NCI-H1930 (cell line): ENCODE data around the gene OR6X1.

Source experiments
- DNase-seq, 2 experiments: peaks; one replicate each; lab custom pipeline; 2025; lab: John Stamatoyannopoulos, UW

Gene OR6X1

GRCh38 chr11:123754101-123754568, at the start of gene OR6X1:
Gene OR6X1, minus strand, starts transcription at chr11:123754518. Its CDS starts 0 bp downstream, at chr11:123754518.
- no peak for DNase-seq

DNA sequence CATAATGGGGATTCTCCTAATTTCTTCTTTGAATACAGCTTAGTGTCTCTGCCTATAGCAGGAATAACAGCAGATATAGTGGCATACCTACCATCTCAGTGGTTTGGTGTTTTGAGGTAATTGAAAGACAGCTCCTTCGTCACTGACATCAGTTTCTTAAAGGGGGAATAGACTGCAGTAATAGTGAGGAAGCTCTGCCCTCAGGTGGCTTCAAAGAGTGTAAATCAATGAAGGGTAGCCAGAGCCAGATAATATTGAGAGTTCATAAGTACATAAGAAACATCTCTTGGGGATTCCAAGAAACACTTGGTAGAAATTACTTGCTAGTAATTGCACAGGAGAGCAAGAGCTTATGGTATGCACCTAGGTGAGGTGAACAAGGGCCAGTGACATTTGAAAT, 47.4 kb upstream of the OR6X1 start:
- no peak for DNase-seq

DNA sequence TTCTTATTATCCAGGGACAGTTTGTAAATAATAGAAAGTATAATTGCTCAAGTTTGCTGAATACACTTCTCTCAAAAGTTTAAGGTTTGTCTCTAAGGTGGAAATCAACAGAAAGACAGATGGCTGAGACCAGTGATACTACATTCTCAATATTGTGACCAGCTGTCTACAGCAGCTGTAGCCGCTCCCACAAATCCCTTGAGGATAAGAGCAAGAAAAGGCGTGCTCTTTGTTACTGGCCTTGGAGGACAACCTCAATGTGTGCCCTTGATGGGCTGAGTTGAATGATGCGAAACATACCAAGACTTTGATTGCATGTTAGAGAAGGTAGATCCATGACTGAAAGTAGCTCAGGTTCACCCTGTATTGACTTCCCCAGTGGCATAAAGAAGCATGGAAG, 45.7 kb upstream of the OR6X1 start:
- no peak for DNase-seq

DNA sequence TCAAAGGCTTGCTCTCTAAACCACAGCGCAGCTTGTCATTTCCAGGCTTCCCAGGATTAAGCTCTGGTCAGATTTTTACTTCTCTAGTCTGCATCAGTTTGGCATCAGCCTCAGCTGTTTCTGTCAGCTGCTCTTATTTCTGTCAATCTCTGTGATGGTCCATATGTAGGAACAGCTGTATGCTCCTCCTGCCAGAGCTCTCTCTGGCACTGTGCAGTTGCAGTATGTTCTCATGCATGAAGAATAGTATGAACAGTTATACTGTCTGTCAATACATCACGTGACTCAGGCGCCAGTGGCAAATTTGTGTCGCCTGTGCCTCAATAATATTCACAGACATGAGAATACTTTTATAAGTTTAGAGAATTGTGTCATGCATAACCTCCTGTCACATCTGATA, 45.1 kb upstream of the OR6X1 start:
- DNase-seq, result no peak

DNA sequence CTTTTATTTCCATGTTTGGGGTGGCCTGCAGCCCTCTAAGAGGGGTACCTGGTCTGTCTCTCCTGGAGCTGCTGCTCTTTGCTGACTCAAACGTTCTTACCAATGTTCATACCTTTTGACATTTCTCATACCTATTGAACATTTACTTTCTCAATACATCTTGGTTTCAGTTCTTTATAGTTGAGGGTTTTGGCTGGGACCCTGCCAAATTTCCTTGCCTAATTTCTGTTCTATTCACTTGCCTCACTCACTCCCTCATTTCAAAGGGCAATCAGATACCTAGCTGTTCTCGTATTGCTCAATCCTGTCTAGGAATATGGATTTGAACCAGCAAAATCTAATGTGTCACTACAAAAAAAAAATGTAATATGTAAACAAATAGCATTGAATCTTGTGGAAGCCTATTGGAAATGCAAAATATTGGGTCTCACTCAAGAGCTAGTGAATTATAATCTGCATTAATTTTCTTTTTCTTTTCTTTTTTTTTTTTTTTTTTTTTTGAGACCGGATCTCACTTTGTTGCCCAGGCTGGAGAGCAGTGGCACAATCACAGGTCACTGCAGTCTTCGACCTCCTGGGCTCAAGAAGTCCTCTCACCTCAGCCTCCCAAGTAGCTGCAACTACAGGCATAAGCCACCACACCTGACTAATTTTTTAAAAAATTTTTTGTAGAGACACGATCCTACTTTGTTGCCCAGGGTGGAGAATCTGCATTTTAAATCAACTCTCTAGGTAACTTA, 44.4 kb upstream of the OR6X1 start:
- DNase-seq, result no peak

- DNase-seq, result no peak
These were observed 43.8 kb upstream of the OR6X1 start for GRCh38 chr11:123798079-123798478.

DNA sequence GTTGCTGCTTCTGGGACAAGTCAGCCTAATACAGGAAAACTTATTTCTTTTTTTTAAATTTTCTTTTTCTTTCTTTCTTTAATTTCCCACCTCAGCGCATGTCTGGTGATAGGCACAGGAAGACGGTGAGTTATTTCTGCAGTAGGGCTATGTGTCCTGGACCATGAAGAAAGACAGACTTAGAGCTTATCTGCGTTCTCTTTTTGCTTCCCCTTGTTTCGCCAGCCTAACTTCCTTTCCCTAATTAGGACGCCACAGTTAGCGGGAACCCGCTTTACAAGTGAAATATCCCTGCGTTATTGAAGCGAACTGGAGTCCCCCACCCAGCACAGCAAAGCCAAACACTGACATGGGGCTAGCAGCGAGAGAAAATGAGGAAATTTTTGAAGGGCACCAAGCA, 43.2 kb upstream of the OR6X1 start:
- DNase-seq, result no peak

GRCh38 chr11:123797114-123797513, 42.8 kb upstream of the OR6X1 start:
- DNase-seq, result no peak

DNA sequence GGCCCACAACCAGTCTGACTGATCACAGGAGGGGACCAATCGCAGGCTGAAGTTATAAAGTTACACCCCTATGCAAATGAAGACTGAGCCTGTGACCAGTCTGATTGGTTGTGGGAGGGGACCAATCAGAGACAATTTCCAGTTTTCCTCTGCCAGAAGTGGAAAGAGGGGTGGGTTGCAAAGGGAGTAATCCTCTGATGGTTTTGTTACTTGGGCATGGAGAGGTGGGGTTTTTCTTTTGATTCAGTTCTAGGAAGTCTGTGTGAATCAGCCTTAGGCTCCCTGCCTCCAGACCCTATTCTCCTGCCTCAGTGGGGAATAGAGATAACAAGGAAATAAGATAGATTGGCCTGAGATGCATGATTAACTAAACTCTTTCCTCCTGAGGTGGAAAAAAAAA, 41.9 kb upstream of the OR6X1 start:
- DNase-seq, result no peak

DNA sequence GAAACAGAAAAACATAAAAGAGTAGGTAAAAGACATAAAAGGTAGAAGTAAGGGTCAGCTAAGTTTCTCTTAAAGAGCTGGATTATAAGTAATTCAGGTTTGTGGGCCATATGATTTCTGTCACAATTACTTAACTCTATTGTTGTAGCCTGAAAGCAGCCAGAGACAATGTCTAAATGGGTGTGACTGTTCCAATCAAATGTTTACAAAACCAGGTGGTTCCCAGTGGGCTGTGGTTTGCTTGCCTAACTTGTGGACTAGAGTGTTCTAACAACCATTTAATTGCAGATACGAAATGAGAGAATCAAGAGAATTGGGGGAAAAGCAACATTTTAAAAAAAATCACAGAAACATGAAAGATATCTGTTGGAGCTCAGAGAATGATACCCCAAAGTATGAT, 29.2 kb upstream of the OR6X1 start:
- no peak for DNase-seq

DNA sequence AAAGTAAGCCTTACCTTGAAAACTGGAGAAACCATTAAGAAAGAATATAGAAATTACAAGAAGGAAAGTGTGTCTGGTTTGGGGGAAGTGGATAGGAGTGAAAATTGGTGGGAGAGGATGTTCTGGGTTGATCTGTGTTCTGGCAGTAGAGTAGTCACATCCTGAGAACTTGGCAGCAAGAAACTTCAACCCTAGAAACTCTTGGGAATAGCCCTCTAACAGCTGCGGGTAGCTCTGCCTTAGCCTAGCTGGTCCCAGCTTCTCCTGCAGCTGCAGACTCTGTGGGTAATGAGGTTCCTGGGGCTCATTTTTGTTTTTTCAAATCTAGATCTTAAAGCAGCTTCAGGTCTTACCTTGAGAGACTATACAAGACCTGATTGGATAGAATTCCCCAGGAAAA, 24.2 kb upstream of the OR6X1 start:
- no peak for DNase-seq

DNA sequence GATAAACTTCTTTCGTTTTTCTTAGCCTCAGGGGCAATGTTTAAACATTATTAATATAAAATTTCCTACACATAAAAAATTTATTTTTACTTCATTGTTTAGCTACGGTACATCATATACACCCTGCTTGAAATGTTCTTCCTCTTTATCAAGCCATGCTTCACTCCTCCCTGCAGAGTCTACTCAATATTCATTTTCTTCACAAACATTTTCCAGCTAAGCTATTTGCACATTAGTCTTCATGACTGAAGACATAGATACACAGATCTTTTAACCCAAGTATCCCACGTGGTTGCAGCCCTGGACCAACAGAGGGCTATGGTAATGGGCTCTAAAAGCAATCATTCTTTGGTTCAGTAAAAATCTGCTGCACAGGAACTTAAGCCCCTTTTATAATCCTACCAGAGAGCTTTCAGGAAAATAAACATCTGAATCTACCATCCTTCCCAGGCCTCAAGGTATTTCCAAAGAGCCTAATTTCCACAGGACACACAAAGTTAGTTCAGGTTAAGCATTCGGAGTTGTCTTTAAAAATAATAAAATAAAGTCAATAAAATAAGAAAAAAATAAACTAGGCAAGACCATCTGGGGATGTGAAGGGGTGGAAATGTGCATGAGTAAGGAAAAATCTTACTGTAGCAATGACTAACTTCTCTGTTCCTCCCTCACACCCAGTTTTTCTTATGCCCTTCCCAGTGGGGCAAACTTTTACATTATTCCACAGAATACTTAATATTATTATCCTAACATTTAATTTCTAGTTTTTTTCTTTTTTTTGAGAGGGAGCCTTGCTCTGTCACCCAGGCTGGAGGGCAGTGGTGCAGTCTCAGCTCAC, 21.6 kb upstream of the OR6X1 start:
- no peak for DNase-seq

DNA sequence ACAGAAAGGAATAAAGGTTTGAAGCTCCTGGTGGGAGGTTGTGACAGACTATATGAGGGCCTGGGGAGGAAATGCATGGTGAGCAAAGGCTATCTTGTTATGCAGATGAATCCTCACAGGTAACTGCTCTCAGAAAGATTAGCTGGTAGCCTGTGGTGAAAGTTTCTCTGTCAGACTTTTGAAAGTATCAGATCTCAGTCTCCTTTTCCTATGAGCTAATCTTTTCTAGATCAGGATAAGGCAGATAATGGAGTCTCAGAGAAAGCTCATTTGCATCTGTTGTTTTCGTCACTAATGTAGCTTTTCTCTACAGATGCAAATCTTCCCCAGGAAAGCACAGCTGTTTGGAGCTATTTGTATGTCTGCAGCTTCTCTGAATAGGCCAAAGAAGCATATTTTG, 21.0 kb upstream of the OR6X1 start:
- DNase-seq, result no peak

GRCh38 chr11:123773959-123774358, 19.6 kb upstream of the OR6X1 start:
- DNase-seq, result no peak

DNA sequence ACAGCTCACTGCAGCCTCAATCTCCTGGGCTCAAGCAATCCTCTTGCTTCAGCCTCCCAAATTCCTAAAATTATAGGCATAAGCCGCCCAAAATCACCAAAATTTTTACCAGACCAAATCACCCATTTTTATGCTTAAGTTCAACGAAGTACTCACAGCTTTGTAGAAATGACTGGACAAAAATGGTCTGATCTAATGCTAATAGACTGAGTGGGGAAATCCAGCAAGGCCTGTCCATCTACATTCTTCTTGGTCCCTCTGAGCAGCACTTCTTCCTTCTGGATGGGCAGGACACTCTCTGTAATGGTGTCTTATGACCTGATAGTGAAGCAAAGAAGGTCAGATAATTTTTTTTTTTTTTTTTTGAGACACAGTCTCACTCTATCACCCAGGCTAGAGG, 18.7 kb upstream of the OR6X1 start:
- no peak for DNase-seq

GRCh38 chr11:123771664-123772063, 17.3 kb upstream of the OR6X1 start:
- no peak for DNase-seq

- no peak for DNase-seq
These were observed 16.4 kb upstream of the OR6X1 start for GRCh38 chr11:123770712-123771111.

DNA sequence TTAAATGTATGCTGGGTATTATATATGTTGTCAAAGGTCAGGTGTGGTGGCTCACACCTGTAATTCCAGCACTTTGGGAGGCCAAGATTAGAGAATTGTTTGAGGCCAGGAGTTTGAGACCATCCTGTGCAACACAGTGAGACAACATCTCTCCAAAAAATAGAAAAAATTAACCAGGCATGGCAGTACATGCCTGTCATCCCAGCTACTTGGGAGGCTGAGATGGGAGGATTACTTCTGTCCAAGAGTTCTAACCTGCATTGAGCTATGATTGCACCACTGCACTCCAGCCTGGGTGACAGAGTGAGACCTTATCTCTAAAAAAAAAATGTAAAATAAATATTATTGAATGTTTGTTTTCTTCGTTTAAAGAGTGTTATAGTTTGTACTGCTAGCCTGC, 11.3 kb upstream of the OR6X1 start:
- no peak for DNase-seq

GRCh38 chr11:123762422-123762821, 8.1 kb upstream of the OR6X1 start:
- DNase-seq, result no peak

- DNase-seq, result no peak
These were observed 6.6 kb upstream of the OR6X1 start for GRCh38 chr11:123760894-123761293.

- no peak for DNase-seq
These were observed 3.7 kb upstream of the OR6X1 start for GRCh38 chr11:123757976-123758375.

DNA sequence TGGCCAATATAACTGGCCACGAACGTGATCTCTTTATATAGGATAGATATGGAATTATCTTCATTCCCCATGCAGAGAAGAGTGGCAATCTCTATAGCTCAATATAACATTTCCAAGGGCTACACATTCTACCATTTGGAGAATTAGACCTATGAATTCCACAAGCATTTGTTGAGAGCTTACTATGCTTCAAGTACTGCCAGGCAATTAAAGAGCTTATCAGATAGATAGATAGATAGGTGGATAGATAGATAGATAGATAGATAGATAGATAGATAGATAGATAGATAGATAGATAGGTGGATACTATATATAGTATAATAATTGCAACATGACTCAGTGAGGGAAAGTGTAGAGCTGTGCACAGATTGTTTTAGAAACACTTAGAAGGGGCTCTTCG, 1.5 kb upstream of the OR6X1 start:
- no peak for DNase-seq

- no peak for DNase-seq
These were observed 1.0 kb upstream of the OR6X1 start for GRCh38 chr11:123755344-123755743.
